ENCODE measurements around the gene FCMR.

DNA sequence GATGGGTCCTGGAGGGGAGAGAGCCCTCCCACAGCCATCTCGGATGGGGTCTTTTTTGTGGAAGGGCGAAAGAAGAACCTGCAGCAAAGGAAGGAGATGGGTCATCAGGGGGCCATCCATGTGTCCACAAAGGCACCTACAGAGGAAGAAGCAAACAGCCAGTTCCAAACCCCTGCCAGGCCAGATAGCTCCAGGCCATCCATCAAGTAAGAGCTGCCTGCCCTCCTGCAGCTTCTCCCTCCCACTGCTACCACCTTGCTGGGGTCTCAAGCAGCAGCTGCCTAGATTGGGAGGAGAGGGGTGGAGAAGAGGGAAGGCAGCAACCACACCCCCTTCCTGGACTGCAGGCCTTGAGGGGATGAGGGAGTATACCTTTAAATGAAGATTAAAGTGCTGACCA is 44.0 kb upstream of the FCMR start:
- TF ChIP-seq, protein P1, sequence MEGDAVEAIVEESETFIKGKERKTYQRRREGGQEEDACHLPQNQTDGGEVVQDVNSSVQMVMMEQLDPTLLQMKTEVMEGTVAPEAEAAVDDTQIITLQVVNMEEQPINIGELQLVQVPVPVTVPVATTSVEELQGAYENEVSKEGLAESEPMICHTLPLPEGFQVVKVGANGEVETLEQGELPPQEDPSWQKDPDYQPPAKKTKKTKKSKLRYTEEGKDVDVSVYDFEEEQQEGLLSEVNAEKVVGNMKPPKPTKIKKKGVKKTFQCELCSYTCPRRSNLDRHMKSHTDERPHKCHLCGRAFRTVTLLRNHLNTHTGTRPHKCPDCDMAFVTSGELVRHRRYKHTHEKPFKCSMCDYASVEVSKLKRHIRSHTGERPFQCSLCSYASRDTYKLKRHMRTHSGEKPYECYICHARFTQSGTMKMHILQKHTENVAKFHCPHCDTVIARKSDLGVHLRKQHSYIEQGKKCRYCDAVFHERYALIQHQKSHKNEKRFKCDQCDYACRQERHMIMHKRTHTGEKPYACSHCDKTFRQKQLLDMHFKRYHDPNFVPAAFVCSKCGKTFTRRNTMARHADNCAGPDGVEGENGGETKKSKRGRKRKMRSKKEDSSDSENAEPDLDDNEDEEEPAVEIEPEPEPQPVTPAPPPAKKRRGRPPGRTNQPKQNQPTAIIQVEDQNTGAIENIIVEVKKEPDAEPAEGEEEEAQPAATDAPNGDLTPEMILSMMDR (IDR thresholded peaks at IDR 0.05) = no peak
- TF ChIP-seq POLR2A (IDR thresholded peaks at IDR 0.05) = no peak
